Stimulated activated CD4-positive, alpha-beta T cell treated with anti-CD3 and anti-CD28 coated beads, Interleukin-12 subunit alpha, Interleukin-12 subunit beta, amount 100 ng/mL, for 4 hours (primary cell): ENCODE results near the gene MATN4.

Experiments
- DNase-seq: peaks from one replicate; pipeline ENCODE4 v3.0.0-alpha.2; 2020

The MATN4 gene

GRCh38 chr20:45288860-45289259, 19.2 kb downstream of the MATN4 start:
- DNase-seq: no peak

- DNase-seq: no peak
Measured at GRCh38 chr20:45288376-45288775, 19.7 kb downstream of the MATN4 start.

- no peak for DNase-seq
Measured at GRCh38 chr20:45283551-45284057, 24.5 kb downstream of the MATN4 start.

- DNase-seq: no peak
Measured at GRCh38 chr20:45282700-45283550, 25.2 kb downstream of the MATN4 start.

GRCh38 chr20:45279992-45280391, 28.1 kb downstream of the MATN4 start:
- DNase-seq: no peak

- DNase-seq: no peak
Measured at GRCh38 chr20:45275338-45275737, 32.8 kb downstream of the MATN4 start.

GRCh38 chr20:45269754-45270270, 38.3 kb downstream of the MATN4 start:
- no peak for DNase-seq

GRCh38 chr20:45269056-45269455, 39.0 kb downstream of the MATN4 start:
- no peak for DNase-seq

GRCh38 chr20:45268531-45268930, 39.6 kb downstream of the MATN4 start:
- DNase-seq: no peak

GRCh38 chr20:45266977-45267376, 41.1 kb downstream of the MATN4 start:
- no peak for DNase-seq

- no peak for DNase-seq
Measured at GRCh38 chr20:45263556-45264266, 44.4 kb downstream of the MATN4 start.

GRCh38 chr20:45258664-45259063, 49.4 kb downstream of the MATN4 start:
- no peak for DNase-seq

GRCh38 chr20:45258259-45258658, 49.8 kb downstream of the MATN4 start:
- no peak for DNase-seq

GRCh38 chr20:45257711-45258110, 50.4 kb downstream of the MATN4 start:
- DNase-seq: no peak

- DNase-seq: no peak
Measured at GRCh38 chr20:45257161-45257560, 50.9 kb downstream of the MATN4 start.

GRCh38 chr20:45254383-45255262, 53.5 kb downstream of the MATN4 start, which contains the start of gene SLPI:
SLPI (minus strand) TSS chr20:45254564; CDS start chr20:45254543, 21 bp downstream.
- DNase-seq: no peak

GRCh38 chr20:45253261-45253660, 54.8 kb downstream of the MATN4 start:
- DNase-seq: no peak

GRCh38 chr20:45251884-45252560, 56.1 kb downstream of the MATN4 start:
- DNase-seq: no peak

- DNase-seq: no peak
Measured at GRCh38 chr20:45248609-45249008, 59.5 kb downstream of the MATN4 start.

GRCh38 chr20:45247865-45248264, 60.2 kb downstream of the MATN4 start:
- DNase-seq: no peak

GRCh38 chr20:45246109-45246508, 62.0 kb downstream of the MATN4 start:
- no peak for DNase-seq
